HG03175 (cell line): ENCODE data around the gene GCK.
"Not testable (repeated sequence)": the region's sequence is repeated elsewhere in the genome, so short reads cannot be mapped to it uniquely, and the experiment has no call there.

Experiments used
- ATAC-seq: cut with Tn5 transposase; IDR thresholded peaks from one replicate; pipeline ENCODE4 v1.9.1; 2021; ENCODE audit warnings: mild to moderate bottlenecking, moderate library complexity; ENCODE audit not compliant: unreplicated experiment

The GCK gene

GRCh38 chr7:44184206-44184872 lies 4.9 kb downstream of the GCK start:
- no peak for ATAC-seq

DNA sequence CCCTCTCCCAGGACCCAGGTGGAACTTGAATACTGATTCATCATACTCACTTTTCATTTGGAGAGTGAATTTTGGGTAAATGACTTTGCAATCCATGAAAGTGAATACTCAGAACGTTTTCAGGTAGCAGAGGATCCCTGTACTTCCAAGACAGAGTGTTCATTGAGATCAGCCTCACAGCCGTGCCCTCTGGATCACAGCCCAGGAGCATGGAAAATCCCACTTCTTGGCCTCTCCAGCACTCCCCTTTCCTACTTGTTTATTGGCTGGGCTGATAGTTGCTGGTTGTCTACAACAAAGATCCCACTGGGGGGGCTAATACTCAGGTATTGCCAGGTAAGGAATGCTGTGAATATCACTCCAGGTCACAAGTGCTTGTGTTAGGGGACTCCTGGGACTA lies 5.9 kb downstream of the GCK start:
- ATAC-seq: no peak

- ATAC-seq: no peak
These were observed 6.4 kb downstream of the GCK start for GRCh38 chr7:44182827-44183226.

DNA sequence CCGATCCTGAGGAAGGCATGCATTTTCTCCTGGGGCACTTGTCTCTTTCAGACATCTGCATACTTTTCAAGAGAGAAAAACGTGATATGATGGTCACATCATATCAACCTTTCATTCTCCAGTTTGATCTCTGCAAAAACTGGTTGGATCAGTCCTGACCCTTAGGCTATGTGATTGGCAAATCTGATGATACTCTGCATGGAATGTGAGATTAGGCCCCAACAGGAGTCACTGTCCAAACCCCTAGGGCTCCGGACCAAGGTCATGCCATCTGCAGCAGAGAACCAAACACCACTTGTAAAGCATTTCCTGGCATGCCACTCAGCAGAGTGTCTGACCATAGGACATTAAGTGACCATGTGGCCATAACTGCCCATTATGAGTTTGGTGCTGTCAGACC lies 8.6 kb downstream of the GCK start:
- ATAC-seq: no peak

- ATAC-seq: no peak
These were observed 11.6 kb downstream of the GCK start for GRCh38 chr7:44177570-44178131.

- no peak for ATAC-seq
These were observed 12.8 kb downstream of the GCK start for GRCh38 chr7:44176486-44176885.

DNA sequence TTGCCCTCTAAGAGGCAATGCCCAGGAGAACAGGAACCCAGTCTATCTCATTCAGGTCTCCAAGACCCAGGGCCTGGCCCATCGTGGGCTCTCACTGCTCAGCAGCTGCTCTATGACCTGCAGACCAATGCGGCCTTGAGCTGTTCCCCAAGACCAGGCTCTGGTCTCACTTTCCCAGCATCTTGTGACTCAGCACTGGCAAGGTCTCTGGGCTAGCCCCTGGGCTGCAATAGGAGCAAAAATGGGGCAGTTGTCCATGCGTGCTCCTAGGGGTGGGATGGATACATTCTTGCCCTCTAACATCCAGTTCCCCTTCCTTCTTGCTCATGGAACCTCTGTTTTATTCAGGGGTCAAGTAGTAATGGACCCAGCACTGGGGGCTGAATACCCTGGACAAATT lies 13.5 kb downstream of the GCK start:
- no peak for ATAC-seq

DNA sequence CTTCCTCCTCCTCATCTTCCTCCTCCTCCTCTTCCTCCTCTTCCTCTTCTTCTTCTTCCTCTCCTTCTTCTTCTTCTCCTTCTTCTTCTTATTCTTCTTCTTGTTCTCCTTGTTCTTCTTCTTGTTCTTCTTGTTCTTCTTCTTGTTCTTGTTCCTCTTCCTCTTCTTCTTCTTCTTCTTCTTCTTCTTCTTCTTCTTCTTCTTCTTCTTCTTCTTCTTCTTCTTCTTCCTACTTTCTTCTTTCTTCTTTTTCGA lies 14.6 kb downstream of the GCK start:
- ATAC-seq: not testable (repeated sequence)

DNA sequence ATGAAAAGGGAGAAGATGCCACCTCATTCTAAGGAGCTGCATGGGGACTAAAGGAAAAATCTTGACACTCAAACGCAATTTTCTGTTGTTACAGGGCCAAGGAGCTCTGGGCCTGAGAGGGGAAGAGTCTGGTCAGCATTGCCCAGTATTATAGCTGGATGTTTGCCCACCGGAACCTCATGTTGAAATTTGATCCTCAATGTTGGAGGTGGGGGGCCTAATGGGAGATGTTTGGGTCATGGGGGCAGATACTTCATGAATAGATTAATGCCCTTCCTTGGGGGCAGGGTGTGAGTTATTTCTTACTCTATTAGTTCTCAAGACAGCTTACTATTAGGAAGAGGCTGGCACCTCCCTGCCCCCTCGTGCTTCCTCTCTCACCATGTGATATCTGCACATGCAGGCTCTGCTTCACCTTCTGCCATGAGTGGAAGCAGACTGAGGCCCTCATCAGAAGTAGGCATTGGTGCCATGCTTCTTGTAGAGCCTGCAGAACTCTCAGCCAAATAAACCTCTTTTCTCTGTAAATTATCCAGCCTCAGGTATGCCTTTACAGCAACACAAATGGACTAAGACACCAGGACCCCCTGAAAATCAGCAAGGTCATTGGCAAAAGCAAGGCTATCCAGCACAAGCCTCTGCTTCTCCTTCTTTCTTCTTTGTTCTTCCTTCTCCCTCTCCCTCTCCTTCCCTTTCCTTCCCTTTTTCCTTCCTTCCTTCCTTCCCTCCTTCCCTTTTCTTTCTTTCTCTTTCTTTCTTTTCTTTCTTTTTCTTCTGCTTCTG lies 15.1 kb downstream of the GCK start:
- ATAC-seq: no peak

- no peak for ATAC-seq
These were observed 16.3 kb downstream of the GCK start for GRCh38 chr7:44172803-44173424.

DNA sequence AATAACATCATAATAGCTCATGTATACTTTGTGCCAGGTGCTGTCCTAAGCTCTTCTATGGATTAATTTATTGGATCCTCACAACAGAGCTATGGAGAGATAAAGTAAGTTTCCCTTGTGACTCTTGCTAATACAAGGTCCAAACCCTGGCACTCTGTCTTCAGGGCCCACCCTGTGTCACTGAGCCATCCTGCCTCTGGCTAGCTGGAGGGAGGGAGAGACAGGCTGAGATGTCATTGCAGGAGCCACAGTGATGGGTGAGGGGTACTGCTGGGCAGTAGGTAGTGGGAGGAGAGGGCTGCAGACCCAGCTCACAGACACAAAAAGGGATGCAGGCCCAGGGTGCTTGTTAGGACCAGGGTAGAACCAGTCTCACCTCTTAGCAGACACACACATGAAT lies 16.9 kb downstream of the GCK start:
- no peak for ATAC-seq

GRCh38 chr7:44171901-44172300 lies 17.3 kb downstream of the GCK start:
- not testable (repeated sequence) for ATAC-seq

GRCh38 chr7:44167920-44168319 lies 21.3 kb downstream of the GCK start:
- no peak for ATAC-seq

DNA sequence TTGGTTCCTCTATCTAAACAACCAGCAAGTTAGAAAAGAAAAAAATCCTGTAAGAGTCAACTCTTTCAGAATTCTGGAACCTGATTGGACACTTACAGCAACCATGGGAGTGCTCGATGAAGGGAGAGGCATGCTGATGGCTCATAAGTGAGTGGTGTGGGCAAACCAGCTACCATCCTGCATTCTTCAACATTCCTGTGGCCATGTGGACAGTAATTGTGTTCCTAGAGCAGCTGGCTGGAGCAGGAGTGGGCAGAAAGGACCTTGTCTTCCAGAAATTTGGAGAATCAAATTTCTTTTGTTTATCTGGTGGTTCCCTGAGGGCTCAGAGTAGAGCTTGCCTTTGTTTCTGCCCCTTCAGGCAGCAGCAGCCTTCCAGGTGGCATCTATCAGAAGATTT lies 25.6 kb downstream of the GCK start:
- no peak for ATAC-seq

DNA sequence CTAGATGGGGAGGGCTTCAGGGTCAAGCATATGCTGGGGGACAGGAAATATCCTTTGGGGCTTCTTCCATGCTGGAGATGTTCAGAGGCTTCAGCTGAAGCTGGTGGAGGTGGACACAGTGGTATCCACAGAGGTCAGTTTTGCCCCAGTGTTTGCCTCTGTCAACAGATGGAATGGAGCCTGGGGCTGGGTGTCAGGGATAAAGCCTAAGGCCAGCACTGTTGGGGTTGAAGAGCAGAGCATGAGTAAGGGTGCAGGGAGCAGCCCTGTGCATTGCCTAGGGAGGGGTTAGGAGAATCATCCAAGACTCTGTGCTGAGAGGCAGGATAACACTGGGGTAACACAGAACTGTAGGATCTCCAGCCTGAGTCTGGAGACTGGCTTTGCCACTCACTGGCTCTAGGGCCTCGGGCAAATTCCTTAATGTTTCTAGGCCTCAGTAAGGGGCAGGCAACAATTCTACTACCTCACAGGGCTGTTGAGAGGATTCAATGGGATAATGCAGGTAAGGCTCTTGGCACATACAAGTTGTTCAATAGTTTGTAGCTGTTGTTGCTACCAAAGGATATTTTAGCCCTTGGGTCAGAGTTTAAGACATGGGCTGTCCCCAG lies 26.3 kb downstream of the GCK start:
- ATAC-seq: no peak

- no peak for ATAC-seq
These were observed 27.1 kb downstream of the GCK start for GRCh38 chr7:44162179-44162578.

GRCh38 chr7:44161371-44161770 lies 27.9 kb downstream of the GCK start:
- no peak for ATAC-seq

DNA sequence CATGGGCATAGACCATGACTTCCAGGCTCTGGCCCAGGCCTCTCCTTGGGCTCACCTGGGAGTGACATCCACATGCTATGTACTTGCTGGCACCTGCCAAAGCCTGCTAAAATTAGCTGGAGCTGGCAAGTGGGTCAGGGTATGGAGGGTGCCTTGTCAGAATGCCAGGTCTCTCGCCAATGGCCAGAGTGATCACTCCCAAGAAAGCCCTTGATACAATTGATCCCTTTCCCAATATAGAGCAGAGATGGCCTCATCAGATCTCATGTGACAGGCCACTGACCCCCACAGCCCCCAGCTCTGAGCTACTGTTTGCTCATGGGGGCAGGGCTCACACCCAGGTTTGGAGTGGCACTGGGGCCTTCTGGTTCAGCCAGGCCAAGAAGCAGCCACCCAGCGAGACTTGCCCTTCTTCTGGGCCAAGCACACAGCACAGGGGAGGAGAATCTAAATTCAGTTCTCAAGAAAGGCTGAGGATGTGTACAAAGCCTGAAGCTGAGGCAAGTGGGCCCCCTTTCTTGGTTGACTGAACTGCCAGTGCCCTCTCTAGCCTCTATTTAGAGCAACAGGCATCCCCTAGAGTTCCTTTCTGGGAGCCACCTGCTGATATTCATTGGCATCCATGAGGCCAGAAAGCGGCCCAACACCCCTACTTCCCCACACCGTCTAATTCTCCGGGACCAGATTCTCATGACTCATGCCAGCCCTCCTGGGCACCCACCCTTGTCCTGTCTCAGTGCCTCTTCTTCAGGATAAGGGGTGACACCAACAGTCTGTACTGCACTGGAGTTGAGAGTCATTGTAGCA lies 29.2 kb downstream of the GCK start:
- ATAC-seq: no peak

DNA sequence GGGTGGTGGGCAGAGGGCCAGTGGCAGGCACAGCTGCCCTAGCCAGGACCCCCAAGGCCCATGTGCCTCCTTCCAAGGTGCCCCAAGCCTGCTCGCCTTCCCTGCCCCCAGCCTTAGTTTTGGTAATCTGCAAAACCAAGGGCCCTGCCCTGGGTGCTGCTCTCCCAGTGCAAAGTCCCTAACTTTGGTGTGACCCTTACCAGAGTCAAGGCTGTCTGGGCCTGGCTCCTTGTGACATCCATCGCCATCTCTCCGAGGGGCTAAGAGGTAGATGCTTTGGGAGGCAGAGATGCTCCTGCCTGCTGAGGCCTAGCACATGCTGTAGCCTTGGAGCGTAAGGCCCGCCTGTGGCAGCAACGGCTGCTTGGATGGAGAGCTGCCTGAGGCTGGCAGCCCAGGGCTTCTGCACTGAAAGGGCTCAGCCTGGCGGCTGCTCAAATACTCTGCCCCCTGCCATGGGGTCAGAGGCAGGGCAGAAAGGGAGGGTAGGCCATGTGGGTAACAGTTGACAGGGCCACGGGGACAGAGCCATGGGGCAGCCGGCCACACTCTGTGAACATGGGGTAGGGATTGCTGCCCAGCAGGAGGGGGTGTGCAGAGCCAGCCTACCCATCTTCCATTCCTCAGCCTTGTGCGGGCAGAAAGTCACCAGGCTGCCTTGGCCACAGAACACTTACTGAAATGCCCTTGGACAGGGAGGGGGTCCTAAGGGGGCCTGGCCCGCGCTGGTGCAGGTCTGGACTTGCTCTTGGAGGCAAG lies 30.2 kb downstream of the GCK start:
- no peak for ATAC-seq
